Chondrocyte (in vitro differentiated cells): ENCODE data around the gene NOD2. TPM values are rescaled to one million over a fixed set of nuclear protein-coding genes. Genes with fewer than 3 reads are reported as not detected.

ENCODE experiments used
- DNase-seq: peaks from one replicate; pipeline ENCODE4 v3.0.0; 2021; ENCODE audit warnings: mixed read lengths, low spot score
- H3K27ac Mint-ChIP-seq: one replicate; pipeline ENCODE4 v1.8.0; 2021; ENCODE audit warnings: mild to moderate bottlenecking, moderate library complexity, mixed read lengths; ENCODE audit not compliant: unreplicated experiment
- H3K27me3 Mint-ChIP-seq: 2 replicates; pipeline ENCODE4 v1.8.0; 2021; ENCODE audit warnings: low read depth, mixed read lengths
- H3K36me3 Mint-ChIP-seq: 2 replicates; pipeline ENCODE4 v1.8.0; 2021; ENCODE audit warnings: low read depth, mixed read lengths
- H3K4me1 Mint-ChIP-seq: 2 replicates; pipeline ENCODE4 v1.8.0; 2021; ENCODE audit warnings: low read depth, mild to moderate bottlenecking, mixed read lengths
- H3K4me3 Mint-ChIP-seq: one replicate; pipeline ENCODE4 v1.8.0; 2021; ENCODE audit warnings: mild to moderate bottlenecking, moderate library complexity, mixed read lengths; ENCODE audit not compliant: unreplicated experiment
- H3K9me3 Mint-ChIP-seq: 2 replicates; pipeline ENCODE4 v1.8.0; 2021; ENCODE audit warnings: low read depth, mixed read lengths
- CTCF ChIP-seq: fragments of 200-600 bp; sonication (generic); IDR thresholded peaks from 2 replicates; pipeline ENCODE4 v1.5.0; 2021; ENCODE audit warnings: antibody characterized with exemption, mild to moderate bottlenecking, moderate library complexity
- total RNA-seq: library from RNA; stranded (reverse); gene quantifications from 3 replicates; pipeline ENCODE4 v1.2.1, GENCODE V29; 2021

Gene NOD2
- total RNA-seq, 1 donor from 2014 or later = 0.05 TPM

GRCh38 chr16:50752471-50753235, 59.2 kb downstream of the NOD2 start:
- DNase-seq = no peak
- TF ChIP-seq CTCF = no peak
- Mint-ChIP-seq H3K27ac (no peak overlapping the region), H3K36me3 (peaks cover 17% of the 10 kb centered on the region), H3K27me3 (no peaks in the 10 kb centered on the region), H3K4me1 (no peaks in the 10 kb centered on the region), H3K4me3 (no peak overlapping the region), H3K9me3 (no peaks in the 10 kb centered on the region)

DNA sequence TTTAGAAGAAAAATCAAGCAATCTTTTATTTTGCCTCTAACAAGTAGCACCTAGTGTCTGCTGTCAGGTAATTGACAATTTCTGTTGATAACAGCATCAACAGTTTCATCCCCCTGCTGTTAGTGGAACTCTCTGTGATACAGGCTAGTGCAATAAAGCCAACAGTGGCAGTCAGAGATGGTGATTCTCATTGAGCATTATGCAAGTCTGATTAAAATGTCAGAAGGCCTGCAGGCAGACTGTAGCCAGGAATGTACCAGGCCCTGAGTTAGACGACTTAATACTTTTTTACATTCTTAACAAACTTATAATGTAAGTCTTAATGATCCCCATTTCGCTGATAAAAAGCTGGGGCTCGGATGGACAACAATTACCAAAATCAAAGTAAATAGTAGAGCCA, 63.1 kb downstream of the NOD2 start:
- H3K4me1 Mint-ChIP-seq = no peaks in the 10 kb centered on the region
- no peak overlapping the region for H3K4me3 Mint-ChIP-seq
- DNase-seq = no peak
- no peak for TF ChIP-seq CTCF
- H3K27me3 Mint-ChIP-seq = no peaks in the 10 kb centered on the region
- H3K36me3 Mint-ChIP-seq = peaks cover 14% of the 10 kb centered on the region
- H3K27ac Mint-ChIP-seq = no peak overlapping the region
- H3K9me3 Mint-ChIP-seq = no peaks in the 10 kb centered on the region

DNA sequence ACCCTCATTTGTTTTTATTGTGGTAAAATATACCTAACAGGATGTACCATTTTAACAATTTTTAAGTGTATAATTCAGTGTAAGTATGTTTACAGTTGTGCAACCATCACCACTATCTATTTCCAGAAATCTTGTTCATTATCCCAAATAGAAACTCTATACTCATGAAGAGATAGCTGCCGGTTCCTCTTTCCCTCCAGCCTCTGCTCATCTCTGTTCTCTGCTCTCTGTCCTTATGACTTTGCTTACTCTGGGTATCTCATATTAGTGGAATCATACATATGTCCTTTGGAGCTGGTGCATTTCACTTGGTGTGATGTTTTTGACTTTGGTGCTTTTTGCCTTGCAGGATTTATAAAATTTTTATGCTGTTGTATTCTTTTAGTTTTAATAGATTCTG, 67.9 kb downstream of the NOD2 start:
- H3K36me3 Mint-ChIP-seq = peaks cover 13% of the 10 kb centered on the region
- H3K4me3 Mint-ChIP-seq = no peak overlapping the region
- H3K9me3 Mint-ChIP-seq = peaks cover 10% of the 10 kb centered on the region

DNA sequence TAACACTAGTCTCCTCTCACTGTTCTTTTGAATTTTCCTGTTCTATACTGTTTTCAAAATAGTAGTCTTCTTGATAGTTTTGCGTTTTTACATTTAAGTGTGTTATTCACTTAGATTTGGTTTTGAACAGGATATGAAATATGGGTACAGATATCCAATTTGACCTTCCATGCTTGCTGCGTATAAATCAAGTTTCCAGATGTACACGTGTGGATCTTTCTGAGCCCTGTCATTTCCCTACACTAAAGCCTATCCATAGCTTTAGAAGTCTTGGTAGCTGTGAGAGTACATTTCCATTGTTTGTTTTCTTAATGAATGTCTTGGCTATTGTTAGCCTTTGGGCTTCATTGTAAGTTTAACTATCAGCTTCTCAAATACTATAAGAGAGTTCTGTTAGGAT, 68.8 kb downstream of the NOD2 start:
- no peak overlapping the region for H3K27ac Mint-ChIP-seq
- no peak for TF ChIP-seq CTCF
- peaks cover 22% of the 10 kb centered on the region for H3K4me1 Mint-ChIP-seq
- peaks cover 18% of the 10 kb centered on the region for H3K9me3 Mint-ChIP-seq
- H3K4me3 Mint-ChIP-seq = no peak overlapping the region
- no peaks in the 10 kb centered on the region for H3K27me3 Mint-ChIP-seq
- DNase-seq = no peak
- H3K36me3 Mint-ChIP-seq = peaks cover 21% of the 10 kb centered on the region

More for the DNA sequence above, 67.9 kb downstream of the NOD2 start:
- no peak for DNase-seq
- Mint-ChIP-seq H3K4me1 (peaks cover 22% of the 10 kb centered on the region), H3K27me3 (no peaks in the 10 kb centered on the region), H3K27ac (no peak overlapping the region)
- TF ChIP-seq CTCF = no peak

GRCh38 chr16:50763211-50763610, 69.8 kb downstream of the NOD2 start:
- no peak for TF ChIP-seq CTCF
- no peak for DNase-seq

More at GRCh38 chr16:50763211-50763610, 69.8 kb downstream of the NOD2 start:
- Mint-ChIP-seq H3K9me3 (peaks cover 18% of the 10 kb centered on the region), H3K4me1 (peaks cover 22% of the 10 kb centered on the region), H3K4me3 (no peak overlapping the region), H3K27me3 (no peaks in the 10 kb centered on the region), H3K27ac (no peak overlapping the region), H3K36me3 (peaks cover 20% of the 10 kb centered on the region)
